GM21423 (cell line): ENCODE measurements around the gene PRR15L.
"Not testable (repeated sequence)": the region's sequence is repeated elsewhere in the genome, so short reads cannot be mapped to it uniquely, and the experiment has no call there.

ENCODE experiments used
- ATAC-seq: cut with Tn5 transposase; IDR thresholded peaks from one replicate; pipeline ENCODE4 v1.9.1; 2021; ENCODE audit warnings: mild to moderate bottlenecking, moderate library complexity; ENCODE audit not compliant: unreplicated experiment

Gene PRR15L, protein sequence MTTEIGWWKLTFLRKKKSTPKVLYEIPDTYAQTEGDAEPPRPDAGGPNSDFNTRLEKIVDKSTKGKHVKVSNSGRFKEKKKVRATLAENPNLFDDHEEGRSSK

DNA sequence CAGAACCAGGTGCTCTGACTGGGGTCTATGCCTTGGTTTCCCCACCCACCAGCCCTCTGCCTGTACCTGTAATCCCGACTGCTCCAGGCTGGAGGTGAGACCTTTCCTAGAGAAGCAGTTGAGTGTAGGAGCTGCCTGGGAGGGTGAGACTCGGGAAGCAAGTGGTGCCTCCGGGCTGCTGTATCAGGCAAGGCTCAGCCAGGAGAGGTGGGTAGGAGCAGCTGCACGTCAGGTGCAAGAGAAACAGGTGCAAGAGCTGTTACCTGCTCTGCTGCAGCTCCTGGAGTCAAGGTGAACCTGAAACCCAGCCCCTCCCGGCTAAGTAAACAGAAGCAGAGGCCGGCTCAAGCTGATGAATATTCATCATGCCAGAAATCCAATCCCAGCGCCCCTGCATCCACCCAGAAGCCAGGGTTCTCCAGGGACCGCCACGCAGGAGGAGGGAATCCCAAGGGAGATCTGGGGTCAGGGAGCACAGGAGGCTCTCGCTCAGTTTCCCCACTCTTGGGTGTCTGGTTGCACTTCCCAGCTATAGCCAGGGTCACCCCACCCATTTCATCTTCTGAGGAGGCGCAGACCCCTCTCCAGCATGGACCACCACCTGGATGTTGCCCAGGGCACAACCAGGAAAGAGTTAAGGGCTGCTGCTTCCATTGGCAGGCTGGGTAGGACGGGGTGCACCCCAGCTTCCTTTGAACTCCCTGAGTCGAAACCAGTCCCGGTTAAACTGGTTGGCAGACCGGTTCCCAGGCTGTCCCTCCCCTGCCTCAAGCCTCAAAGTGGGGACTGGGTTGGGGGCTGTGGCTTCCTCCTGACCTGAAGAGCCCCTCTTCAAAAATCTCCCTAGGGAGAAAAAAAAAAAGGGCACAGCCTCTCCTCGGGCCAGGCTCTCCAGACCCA lies at the start of gene PRR15L:
Gene PRR15L (minus strand): TSS at position 293 of the 900 bp plus-strand sequence. CDS start 4,649 bp downstream, outside the sequence.
- no peak for ATAC-seq

DNA sequence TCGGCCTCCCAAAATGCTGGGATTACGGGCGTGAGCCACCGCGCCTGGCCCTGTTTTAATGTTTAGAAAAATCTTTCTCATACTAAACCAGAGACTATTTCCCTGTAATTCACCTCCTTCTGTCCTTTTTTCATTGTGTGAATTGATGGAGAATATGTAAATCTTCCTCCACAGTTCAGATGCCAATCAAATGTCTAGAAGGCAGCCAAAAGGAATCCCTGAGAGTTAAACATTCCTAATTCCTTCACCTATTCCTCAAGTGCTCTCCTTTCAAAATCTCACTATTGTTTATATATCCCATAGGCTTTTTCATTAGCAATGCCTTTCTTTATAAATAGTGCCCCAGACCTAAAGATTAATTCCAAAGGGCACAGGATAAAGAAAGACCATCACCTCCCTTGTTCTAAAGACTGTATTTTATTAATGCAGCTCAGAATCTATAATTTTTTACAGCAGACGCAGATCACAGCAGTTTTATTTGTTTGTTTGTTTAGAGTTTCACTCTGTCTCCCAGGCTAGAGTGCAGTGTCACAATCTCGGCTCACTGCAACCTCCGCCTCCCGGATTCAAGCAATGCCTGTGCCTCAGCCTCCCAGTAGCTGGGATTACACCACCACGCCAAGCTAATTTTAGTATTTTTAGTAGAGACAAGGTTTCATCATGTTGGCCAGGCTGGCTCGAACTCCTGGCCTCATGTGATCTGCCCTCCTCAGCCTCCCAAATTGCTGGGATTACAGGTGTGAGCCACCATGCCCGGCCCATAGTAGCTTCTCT lies 49.4 kb upstream of the PRR15L start:
- ATAC-seq: no peak

DNA sequence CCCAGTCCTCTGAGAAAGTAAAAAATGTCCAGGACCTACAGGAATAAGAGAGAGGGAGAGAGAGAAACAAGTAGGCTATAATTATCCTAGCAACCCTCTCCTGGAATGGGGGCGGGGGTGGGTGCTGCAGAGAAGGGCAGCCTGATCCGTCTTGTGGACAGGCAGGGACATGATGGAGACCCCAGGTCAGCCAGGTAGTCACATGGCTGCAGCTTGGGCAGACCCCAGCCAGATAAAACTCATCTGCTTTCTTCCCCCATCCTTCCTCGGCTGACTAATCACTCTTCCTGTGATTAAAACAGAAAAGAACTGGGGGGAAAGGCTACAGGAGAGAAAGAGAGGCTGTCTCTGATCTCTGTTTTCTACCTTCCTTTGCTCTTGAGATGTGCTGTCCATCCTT lies 47.3 kb upstream of the PRR15L start:
- no peak for ATAC-seq

DNA sequence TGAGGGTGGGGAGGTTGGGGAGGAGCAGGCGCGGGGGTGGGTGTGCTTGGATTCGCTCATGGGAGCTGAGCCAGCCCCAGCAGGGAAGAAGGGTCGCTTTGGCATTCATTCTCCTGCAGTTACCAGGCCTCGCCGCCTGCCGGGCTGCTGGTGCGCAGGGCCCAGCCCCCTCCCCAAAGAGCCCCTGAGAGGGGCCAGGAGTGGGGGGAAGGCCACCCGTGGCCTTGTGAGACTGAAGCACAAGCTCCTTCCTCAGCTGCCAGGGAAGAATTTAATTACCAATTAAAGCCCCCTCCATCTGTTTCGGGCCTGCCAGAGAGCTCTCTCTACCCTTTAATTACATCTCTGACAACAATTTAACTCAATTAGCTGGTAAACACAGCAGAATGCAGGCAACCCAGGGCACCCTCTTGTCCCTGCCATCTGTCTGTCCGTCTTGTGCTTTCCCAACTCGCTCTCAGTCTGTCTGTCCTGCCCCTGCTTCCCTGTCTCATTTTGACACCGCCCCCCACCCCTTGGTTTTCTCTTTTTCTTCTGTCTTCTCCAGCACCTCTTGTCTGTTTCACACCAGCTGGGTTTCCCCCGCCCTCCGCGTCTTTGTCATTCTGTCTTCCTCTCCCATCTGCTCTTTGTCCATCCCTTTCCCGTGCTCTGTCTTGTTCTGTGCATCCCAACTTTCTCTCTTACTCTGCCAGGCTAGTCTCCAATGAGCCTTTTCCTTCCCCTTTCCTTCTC lies 45.9 kb upstream of the PRR15L start:
- no peak for ATAC-seq

DNA sequence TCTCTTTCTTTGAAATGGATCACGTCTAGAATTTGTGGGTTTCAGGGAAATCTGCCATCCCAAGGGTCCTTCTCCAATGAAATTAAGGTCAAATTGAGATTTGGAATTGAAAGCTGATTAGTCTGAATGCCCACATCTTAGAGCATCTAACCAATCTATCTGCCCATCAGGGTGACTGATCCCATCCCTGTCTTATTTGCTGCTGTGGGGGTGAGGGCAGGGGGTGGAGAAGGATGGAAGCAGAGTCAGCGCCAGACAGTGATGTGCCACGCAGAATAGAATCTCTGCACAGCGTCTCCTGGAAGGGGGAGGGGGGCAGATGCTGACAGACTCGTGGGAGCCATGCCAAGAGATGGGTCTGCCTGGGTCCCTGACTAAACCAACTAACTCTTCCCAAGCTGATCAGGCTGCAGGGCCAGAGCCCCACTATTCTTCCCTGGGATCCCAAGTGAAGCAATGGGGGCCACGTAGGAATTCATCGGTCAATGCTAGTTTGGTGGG lies 45.3 kb upstream of the PRR15L start:
- no peak for ATAC-seq

DNA sequence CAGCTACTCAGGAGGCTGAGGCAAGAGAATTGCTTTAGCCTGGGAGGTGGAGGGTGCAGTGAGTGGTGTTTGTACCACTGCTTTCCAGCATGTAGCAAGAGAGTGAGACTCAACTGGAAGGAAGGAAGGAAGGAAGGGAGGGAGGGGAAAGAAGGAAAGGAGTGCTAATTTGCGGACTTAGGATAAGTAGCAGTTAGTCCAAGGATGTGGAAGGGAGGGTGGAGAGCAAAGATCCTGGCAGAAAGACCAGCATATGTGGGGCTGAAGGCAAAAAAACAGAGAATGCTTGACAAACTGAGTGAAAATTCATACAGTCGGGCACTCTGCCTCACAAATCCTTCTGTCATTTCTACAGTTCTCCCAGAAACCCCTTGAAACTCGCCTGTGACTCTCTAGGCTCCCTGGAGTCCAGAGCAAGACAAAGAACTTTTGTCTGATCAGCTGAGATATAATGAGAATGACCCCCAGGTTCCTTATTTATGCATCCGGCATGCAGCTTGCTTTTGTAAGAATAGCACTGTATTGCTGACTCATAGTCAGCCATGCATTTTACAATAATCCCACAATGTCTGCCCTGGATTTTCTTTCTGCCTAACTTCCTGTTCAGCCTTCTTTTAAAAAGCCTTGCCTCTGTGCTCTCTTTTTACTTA lies 44.7 kb upstream of the PRR15L start:
- peak; percentile 64 for ATAC-seq

DNA sequence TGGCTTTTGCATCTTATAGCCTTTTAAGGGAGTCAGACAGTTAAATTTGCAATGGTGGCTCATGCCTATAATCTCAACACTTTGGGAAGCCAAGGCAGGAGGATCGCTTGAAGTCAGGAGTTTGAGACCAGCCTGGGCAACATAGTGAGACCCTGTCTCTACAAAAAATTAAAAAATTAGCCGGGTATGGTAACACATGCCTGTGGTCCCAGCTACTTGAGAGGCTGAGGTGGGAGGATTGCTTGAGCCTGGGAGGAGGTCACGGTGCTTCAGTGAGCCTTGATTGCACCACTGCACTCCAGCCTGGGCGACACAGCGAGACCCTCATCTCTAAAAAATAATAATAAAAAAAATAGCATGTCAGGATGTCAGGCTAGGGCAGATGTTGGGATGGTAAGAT lies 44.0 kb upstream of the PRR15L start:
- not testable (repeated sequence) for ATAC-seq

DNA sequence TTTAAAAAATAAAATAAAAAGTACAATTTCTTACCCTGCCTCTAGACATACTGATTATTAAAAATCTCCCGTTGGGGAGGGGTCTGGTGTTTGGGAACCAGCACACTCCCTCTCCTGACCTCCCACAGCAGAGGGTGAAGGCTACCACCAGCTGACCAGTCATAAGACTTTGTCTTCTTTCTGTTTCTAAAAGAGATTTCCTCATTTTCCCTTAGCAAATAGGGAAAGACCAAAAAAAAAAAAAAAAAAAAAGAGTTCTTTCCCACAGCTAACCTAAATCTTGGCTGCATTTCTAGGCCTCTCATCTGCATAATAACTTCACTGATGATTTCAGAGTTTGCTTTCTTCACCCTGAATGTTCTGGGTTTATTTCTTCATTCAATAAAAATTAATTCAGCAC lies 43.5 kb upstream of the PRR15L start:
- ATAC-seq: no peak

DNA sequence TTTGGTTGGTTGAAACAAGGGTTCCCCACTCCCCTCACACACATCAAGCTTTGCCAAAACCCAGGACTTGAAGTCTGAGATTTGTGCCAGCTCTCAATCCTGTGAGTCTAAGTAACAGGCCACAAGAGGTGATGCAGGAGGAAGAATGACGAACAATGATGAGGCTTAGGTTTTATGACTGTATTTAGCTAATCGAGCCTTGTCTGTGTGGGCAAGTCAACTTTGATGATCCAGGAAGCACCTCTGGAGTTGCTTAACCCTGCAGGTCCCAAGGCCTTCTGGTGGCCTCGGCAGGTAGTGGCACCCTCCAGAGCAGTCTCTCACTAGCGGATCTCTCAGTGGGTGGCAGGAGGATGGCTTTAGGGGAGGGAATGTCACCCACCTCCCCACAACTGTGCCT lies 41.9 kb upstream of the PRR15L start:
- ATAC-seq: no peak

DNA sequence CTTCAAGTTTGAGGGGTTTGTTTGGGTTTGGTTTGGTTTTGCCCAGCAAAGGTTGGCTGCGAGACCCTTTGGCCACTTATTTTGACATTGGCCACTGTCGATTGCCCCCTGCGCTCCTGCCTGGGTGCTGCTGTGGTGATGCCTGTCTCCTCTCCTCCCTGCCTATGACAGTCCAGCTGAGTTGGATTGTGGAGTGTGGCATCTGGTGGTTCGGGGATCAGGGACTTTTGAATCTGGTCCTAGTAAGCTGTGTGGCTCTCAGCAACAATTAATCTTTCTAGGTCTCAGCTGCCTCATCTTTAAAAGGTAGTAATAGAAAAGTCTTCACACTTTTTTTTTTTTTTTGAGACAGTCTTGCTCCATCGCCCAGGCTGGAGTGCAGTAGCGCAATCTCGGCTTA lies 40.4 kb upstream of the PRR15L start:
- ATAC-seq: no peak

DNA sequence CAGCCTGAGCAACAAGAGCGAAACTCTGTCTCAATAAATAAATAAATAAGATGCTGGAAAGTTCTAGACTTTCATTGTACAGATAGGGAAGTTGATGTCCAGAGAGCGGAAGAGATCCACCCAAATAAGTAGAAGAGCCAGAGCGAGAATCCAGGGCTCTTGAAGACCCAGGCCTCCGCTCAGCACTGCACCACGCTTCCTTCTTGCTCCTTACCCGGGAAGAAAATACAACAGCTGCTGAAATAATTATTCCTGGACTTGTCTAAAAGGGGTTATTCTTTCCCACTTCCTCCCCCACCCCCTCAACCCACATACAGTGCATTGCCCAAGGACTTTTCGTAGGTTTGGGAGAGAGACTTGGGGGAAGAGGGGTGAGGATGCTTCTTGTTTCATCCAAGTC lies 39.9 kb upstream of the PRR15L start:
- ATAC-seq: no peak

DNA sequence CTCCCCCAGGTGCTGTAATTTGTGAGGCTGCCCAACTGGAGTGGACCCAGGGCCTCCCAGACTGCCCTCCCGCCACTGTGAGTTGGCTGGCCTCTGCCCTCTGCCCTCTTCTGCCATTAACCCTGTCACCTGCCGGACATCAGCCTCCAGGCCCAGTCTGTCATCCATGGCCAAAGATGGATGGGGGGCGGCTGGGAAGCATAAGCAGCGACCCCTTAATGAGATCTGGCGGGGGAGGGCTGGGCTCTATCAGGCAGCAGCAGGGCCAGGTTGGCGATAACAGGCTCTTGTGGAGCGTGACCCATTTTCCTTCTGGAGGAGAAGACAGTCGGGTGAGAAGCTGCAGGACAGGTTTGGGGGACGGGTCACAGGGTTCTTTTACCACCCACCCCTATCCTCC lies 38.5 kb upstream of the PRR15L start:
- ATAC-seq: no peak

DNA sequence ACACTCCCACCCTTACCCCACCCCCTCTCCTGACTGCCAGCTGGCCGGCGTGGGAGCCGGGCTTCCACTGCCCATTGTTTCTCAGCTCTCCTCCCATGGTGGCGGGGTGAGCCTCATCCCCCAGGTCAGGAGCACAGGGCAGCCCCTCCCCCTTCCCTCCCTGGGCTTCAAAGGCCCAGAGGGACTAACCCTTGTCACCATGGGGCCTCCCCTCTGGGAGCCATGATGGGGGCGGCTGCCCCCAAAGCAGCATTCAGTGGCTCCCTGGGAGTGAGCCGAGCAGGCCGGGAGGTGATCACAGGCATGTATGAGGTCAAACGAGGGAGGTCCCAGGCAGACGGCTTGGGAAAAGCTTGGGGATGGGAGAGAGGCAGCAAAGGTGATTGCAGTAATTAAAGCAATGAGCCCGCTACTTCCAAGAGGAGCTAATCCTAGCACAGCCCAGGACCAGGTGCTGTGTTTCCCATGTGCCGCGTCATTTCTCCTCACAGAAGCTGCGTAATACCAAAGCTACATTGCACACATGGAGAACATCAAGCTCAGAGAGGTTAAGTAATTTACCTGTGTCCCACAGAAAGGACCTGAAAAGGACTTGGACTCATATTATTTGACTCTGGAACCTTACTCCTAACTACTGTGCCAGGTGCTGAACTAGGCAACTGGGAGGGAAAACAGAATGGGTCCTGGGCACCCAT lies 37.7 kb upstream of the PRR15L start:
- no peak for ATAC-seq

DNA sequence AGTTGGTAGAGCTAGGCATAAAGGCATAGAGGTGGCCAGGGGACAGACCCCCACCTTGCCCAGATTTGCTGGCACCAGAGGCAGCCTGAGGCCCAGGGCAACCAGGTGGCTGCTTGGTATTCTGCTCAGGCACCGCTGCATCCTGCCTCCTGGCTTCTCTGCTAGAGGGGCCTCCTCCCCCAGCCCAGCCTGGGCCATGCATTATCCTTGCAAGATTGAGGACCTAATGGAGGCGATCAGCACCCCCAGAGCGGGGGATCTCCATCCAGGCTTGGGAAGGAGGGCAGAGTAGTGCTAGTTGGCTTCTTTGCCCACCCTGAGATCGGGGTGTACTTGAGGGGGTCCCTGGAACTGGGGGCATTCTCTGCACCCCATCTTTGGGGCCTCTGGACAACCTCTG lies 37.0 kb upstream of the PRR15L start:
- no peak for ATAC-seq

DNA sequence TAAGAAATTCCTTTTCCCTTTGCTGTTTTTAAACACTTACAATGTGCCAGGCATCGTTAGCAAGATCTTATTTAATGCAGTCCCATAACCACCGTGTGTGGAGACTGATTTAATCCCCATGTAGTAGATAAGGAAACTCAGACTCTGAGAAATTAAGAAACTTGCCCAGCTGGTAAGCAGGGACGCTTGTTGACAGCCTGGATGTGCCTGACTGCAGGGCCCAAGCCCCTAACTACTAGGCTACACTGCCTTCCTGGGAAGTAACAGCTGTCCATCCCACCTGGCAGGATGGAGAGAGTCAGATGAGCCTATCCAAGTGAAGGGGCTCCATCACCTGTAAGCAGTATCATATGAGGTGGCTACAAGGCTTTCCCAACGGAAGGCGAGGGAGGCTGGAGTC lies 36.3 kb upstream of the PRR15L start:
- no peak for ATAC-seq

DNA sequence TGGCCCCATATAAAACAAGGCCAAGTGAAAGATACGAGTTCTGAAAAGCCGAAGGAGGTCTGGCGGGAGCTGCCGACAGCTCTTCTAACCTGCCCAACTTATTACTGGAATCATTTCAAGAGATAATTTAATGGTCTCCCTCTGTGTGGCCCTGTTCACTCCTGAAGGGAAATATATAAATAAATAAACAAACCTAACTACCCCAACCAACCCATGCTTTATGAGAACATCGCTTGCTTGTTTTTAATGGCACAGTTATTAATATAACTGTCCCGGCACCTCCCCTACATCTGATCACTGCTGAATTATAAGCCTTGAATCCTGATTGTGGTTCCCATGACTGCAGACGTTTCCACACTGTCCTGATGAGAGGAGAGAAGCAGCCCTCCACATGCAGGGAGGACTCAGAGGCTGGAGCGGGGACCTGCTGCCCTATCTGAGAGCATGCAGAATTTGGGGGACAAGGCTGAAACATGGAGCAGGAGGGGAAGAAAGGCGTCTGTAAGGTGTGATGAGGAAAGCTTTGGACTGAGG lies 35.4 kb upstream of the PRR15L start:
- ATAC-seq: no peak

DNA sequence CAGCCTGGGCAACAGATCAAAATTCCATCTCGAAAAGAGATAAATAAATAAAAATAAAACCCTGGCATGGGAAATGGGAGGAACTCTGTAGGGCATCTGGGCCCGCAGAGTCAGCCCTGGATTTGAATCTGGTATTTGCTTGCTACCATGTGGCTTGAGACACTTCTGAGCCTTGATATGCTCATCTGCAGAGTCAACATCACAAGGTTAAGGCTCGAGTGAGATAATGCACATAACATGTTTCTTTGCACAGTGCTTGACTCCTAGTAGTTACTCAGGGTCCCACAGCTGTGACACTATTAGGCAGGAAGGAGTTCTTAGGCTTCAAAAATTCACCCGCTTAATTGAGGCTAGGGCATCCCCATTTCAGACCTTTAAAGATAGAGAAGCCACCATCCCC lies 34.5 kb upstream of the PRR15L start:
- ATAC-seq: no peak

DNA sequence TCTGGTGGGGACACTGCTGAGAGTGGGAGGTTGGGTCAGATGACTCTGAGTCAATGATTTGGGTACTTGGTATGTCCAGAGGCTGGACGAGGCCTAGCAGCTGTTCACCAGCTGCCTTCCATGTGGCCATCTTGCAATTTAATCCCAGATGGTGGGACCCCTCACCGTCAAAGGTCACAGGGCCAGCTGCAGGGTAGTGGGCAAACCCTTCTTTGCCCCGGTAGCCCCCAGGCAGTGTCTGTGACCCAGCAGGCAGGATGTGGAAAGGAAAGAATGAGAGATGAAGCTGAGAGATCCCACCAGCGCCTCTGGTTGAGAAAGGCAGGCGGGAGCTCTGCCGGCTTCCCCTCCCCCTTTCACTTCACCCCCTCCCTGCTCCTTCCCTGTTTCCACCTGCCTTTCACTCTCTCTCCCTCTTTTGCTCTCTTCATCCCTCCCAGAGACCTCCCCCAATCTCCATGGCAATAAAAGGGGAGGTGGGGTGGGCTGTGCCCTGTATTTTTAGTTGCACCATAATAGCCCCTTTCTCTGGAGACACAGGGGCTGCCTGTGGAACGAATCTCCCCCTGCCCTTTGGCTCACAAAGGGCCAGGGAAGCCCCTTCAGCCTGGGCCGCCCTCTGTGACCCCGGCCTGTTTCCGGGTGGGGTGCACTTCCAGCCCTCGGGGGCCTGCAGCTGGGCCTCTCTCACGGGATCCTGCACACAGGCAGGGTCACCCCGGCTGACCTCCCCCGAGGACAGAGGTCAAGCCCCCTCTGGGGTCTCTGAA lies 33.5 kb upstream of the PRR15L start:
- ATAC-seq: no peak

DNA sequence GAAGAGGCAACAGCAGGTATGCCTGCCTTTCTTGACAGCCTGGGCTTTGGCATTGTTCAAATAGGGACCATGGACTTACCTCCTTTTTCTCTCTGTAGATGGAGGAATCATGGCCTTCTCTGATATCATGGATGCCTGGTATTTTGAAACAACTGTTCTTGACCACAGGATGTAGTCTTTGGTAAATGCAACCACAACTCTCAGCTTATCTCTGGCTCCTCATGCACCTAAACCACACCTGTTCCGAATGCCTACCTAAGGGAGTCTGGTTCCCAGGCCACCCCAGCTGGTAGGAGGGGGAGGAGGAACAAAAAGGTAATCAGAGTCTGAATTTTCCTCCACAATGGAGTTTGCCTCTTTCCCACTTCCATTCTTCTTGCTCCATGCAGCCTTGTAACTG lies 32.0 kb upstream of the PRR15L start:
- ATAC-seq: no peak
